WTC11 (cell line): ENCODE measurements around the gene SELENOW.

ENCODE experiments used
- CTCF ChIP-seq: fragments of 200-600 bp; IDR thresholded peaks from 2 replicates; pipeline ENCODE4 v1.8.0; 2022; ENCODE audit warnings: antibody characterized with exemption
- PRDM15 ChIP-seq: sonication (generic); formaldehyde crosslinking; IDR thresholded peaks from 2 replicates; pipeline ENCODE4 v1.8.0; 2022; ENCODE audit warnings: missing genetic modification reagents
- SP1 ChIP-seq: sonication (generic); formaldehyde crosslinking; conservative IDR thresholded peaks from 2 replicates; pipeline ENCODE4 v1.8.1; 2022; ENCODE audit warnings: missing genetic modification reagents
- ZNF423 ChIP-seq: fragments of 250-450 bp; sonication (Bioruptor Pico); IDR thresholded peaks from 2 replicates; pipeline ENCODE4 v2.1.2; 2022; ENCODE audit warnings: mild to moderate bottlenecking, moderate library complexity
- TF ChIP-seq, protein P1 (sequence below): sonication (generic); formaldehyde crosslinking; conservative IDR thresholded peaks from 2 replicates; pipeline ENCODE4 v1.8.1; 2022; ENCODE audit warnings: mild to moderate bottlenecking, missing genetic modification reagents
- TF ChIP-seq, protein P2 (sequence below): sonication (generic); formaldehyde crosslinking; IDR thresholded peaks from 2 replicates; pipeline ENCODE4 v1.8.1; 2022; ENCODE audit warnings: missing genetic modification reagents, borderline replicate concordance
- TF ChIP-seq, protein P3 (sequence below): sonication (generic); formaldehyde crosslinking; IDR thresholded peaks from 2 replicates; pipeline ENCODE4 v1.8.0; 2022; ENCODE audit warnings: mild to moderate bottlenecking, missing genetic modification reagents

- TF ChIP-seq CTCF (peak; percentile 85), ZNF423 (CRISPR knock-in tag) (no peak), PRDM15 (CRISPR knock-in tag) (no peak), SP1 (CRISPR knock-in tag) (no peak)
- TF ChIP-seq, protein P1, sequence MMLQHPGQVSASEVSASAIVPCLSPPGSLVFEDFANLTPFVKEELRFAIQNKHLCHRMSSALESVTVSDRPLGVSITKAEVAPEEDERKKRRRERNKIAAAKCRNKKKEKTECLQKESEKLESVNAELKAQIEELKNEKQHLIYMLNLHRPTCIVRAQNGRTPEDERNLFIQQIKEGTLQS (CRISPR knock-in tag): no peak
- TF ChIP-seq, protein P2, sequence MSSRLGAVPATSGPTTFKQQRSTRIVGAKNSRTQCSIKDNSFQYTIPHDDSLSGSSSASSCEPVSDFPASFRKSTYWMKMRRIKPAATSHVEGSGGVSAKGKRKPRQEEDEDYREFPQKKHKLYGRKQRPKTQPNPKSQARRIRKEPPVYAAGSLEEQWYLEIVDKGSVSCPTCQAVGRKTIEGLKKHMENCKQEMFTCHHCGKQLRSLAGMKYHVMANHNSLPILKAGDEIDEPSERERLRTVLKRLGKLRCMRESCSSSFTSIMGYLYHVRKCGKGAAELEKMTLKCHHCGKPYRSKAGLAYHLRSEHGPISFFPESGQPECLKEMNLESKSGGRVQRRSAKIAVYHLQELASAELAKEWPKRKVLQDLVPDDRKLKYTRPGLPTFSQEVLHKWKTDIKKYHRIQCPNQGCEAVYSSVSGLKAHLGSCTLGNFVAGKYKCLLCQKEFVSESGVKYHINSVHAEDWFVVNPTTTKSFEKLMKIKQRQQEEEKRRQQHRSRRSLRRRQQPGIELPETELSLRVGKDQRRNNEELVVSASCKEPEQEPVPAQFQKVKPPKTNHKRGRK: no peak
- TF ChIP-seq, protein P3, sequence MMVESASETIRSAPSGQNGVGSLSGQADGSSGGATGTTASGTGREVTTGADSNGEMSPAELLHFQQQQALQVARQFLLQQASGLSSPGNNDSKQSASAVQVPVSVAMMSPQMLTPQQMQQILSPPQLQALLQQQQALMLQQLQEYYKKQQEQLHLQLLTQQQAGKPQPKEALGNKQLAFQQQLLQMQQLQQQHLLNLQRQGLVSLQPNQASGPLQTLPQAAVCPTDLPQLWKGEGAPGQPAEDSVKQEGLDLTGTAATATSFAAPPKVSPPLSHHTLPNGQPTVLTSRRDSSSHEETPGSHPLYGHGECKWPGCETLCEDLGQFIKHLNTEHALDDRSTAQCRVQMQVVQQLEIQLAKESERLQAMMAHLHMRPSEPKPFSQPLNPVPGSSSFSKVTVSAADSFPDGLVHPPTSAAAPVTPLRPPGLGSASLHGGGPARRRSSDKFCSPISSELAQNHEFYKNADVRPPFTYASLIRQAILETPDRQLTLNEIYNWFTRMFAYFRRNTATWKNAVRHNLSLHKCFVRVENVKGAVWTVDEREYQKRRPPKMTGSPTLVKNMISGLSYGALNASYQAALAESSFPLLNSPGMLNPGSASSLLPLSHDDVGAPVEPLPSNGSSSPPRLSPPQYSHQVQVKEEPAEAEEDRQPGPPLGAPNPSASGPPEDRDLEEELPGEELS (CRISPR knock-in tag): no peak
Observed at GRCh38 chr19:47790398-47790814, 11.9 kb downstream of the SELENOW start.
